Adipocyte (in vitro differentiated cells): ENCODE measurements around the gene SRGAP1.
"Not testable (repeated sequence)": the region's sequence is repeated elsewhere in the genome, so short reads cannot be mapped to it uniquely, and the experiment has no call there.

ENCODE experiments used
- DNase-seq: peaks from one replicate; pipeline ENCODE4 v3.0.0-alpha.2; 2015; ENCODE audit warnings: low read depth
- H3K27me3 ChIP-seq: replicated peaks from 2 replicates; pipeline ENCODE4 v1.7.0; 2013; ENCODE audit warnings: mild to moderate bottlenecking, low read length, moderate library complexity; ENCODE audit not compliant: control insufficient read depth, insufficient read depth
- H3K36me3 ChIP-seq: 2 replicates; pipeline ENCODE4 v1.7.0; 2013; ENCODE audit warnings: low read length, mild to moderate bottlenecking, moderate library complexity; ENCODE audit not compliant: control insufficient read depth, insufficient read depth, severe bottlenecking
- H3K4me1 ChIP-seq: 2 replicates; pipeline ENCODE4 v1.7.0; 2013; ENCODE audit warnings: mild to moderate bottlenecking, low read length, moderate library complexity; ENCODE audit not compliant: control insufficient read depth, insufficient read depth
- H3K4me3 ChIP-seq: 2 replicates; pipeline ENCODE4 v1.7.0; 2013; ENCODE audit warnings: mild to moderate bottlenecking, low read length, moderate library complexity
- H3K9ac ChIP-seq: 2 replicates; pipeline ENCODE4 v1.7.0; 2013; ENCODE audit warnings: mild to moderate bottlenecking, low read length, moderate library complexity
- H3K9me3 ChIP-seq: 2 replicates; pipeline ENCODE4 v1.7.0; 2013; ENCODE audit warnings: mild to moderate bottlenecking, low read length, moderate library complexity; ENCODE audit not compliant: control insufficient read depth

Gene SRGAP1

DNA sequence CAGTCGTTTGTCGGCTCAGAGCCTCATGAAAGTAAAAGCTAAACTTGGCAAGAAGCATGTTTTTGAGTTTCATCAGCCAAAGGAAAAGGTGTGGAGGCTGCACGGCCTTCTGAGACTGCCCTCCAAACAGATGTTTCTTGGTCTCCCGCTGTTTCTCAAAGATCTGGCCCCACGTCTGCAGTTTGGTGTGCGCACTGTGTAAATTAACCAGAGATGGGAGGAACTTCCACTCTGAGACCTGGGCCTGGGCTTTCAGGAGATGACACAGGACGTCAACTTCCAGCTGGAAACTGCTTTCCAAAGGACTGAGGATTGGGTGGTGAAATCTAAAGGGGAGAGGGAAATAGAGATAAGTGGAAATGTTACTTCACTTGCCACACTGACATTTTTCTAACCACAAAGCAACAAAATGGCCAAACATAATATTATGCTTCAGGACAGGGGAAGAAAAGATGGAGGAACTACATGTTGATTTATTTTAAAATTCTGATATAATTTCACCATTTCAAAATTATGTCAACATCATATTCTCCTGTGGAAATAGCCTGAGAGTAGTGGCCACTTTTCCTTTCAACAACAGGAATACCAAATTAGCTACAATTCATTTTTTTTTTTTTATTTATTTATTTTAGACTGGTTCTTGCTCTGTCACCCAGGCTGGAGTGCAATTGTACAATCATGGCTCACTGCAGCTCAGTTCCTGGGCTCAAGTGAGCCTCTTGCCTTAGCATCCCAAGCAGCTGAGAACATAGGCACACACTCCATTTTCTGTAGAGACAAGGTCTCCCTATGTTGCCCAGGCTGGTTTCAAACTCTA lies 350.0 kb downstream of the SRGAP1 start:
- no peak overlapping the region for H3K4me3 ChIP-seq

DNA sequence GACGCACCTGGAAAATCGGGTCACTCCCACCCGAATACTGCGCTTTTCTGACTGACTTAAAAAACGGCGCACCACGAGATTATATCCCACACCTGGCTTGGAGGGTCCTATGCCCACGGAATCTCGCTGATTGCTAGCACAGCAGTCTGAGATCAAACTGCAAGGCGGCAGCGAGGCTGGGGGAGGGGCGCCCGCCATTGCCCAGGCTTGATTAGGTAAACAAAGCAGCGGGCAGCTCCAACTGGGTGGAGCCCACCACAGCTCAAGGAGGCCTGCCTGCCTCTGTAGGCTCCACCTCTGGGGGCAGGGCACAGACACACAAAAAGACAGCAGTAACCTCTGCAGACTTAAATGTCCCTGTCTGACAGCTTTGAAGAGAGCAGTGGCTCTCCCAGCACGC lies 351.3 kb downstream of the SRGAP1 start:
- H3K4me1 ChIP-seq, H3K9ac ChIP-seq, H3K27me3 ChIP-seq, H3K9me3 ChIP-seq, DNase-seq, H3K4me3 ChIP-seq: not testable (repeated sequence)
- peaks cover 10% of the 10 kb centered on the region for H3K36me3 ChIP-seq

More for the DNA sequence above, 350.0 kb downstream of the SRGAP1 start:
- no peaks in the 10 kb centered on the region for H3K9me3 ChIP-seq
- peak; percentile 24 for DNase-seq
- no peaks in the 10 kb centered on the region for H3K27me3 ChIP-seq
- peaks cover 10% of the 10 kb centered on the region for H3K36me3 ChIP-seq
- peaks cover 4% of the 10 kb centered on the region for H3K4me1 ChIP-seq
- H3K9ac ChIP-seq, result no peak overlapping the region

DNA sequence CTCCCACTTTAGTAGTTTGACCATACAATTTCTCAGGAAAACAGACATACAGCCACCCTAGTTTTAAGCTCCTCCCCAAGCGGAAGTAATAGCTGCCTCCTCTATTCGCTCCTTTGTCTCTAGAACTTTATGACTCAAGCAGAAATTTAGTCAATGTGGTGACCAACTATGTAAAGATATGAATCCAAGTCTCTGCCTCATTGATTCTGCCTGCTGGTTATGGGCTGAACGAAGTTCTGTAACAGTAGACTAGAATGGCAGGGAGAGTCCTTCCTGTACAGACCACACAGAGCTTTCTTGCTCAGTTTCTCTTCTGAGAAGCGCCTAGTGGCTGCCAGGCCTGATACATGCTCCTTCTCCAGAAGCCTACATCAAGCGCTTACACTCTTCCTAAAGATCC lies 358.5 kb downstream of the SRGAP1 start:
- Histone ChIP-seq H3K4me3 (no peak overlapping the region), H3K36me3 (peaks cover 6% of the 10 kb centered on the region)
- no peak for DNase-seq

DNA sequence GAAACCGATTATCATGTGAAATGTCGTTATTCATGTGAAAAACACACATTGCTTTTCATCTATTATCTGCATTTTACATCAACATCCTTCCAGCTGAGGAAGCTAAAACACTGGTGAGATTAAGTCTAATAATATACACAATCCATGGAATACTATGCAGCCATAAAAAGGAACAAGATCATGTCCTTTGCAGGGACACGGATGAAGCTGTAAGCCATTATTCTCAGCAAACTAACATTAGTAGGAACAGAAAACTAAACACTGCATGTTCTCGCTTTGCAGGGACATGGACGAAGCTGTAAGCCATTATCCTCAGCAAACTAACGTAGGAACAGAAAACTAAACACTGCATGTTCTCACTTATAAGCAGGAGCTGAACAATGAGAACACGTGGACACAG lies 359.3 kb downstream of the SRGAP1 start:
- no peaks in the 10 kb centered on the region for H3K27me3 ChIP-seq
- no peak overlapping the region for H3K9ac ChIP-seq
- no peaks in the 10 kb centered on the region for H3K4me1 ChIP-seq
- H3K9me3 ChIP-seq, result no peaks in the 10 kb centered on the region
- peaks cover 6% of the 10 kb centered on the region for H3K36me3 ChIP-seq
- no peak overlapping the region for H3K4me3 ChIP-seq
- DNase-seq, result no peak

More for the DNA sequence above, 358.5 kb downstream of the SRGAP1 start:
- H3K9ac ChIP-seq, result no peak overlapping the region
- H3K27me3 ChIP-seq, result no peaks in the 10 kb centered on the region
- no peaks in the 10 kb centered on the region for H3K4me1 ChIP-seq
- no peaks in the 10 kb centered on the region for H3K9me3 ChIP-seq

DNA sequence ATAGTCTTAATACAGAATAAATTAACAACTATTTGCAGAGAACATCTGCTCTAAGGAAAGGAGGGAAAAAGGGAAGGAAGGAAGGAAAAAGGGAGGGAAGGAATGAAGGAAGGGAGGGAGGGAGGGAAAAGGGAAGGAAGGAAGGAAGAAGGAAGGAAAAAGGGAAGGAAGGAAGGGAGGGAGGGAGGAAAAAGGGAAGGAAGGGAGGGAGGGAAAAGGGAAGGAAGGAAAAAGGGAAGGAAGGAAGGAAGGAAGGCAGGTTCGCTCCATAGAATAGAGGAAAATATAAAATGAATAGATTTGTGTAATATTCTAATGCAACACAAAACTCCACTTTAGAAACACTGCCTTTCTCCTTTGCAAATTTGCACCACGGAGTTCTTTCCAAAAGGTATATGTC lies 361.0 kb downstream of the SRGAP1 start:
- Histone ChIP-seq H3K27me3 (no peaks in the 10 kb centered on the region), H3K9me3 (no peaks in the 10 kb centered on the region), H3K4me1 (no peaks in the 10 kb centered on the region), H3K4me3 (no peak overlapping the region), H3K36me3 (peaks cover 6% of the 10 kb centered on the region), H3K9ac (no peak overlapping the region)
- DNase-seq, result no peak

DNA sequence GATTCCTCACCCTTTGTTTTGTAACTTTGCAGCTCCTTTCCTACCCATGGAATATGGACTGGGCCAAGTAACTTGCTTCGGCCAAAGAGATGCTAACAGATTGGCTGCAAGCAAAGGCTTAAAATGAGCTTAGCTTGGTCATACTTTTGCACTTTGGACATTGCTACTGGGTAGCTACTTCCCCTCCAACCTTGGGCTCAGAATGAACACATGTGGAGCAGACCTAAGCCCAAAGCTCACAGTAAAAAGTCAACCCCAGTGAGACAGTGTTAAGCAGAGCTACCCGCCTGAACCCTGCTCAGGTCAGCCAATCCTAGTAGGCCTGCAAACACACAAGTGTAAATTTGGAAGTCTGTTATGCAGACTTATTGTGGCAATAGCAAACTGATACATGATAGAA lies 363.0 kb downstream of the SRGAP1 start:
- Histone ChIP-seq H3K4me3 (no peak overlapping the region), H3K36me3 (peaks cover 9% of the 10 kb centered on the region), H3K27me3 (no peaks in the 10 kb centered on the region), H3K9me3 (no peaks in the 10 kb centered on the region), H3K4me1 (no peaks in the 10 kb centered on the region), H3K9ac (no peak overlapping the region)
- no peak for DNase-seq
